K562 (cell line): Measurements from ENCODE around the gene SIRT4. TPM values are rescaled to one million over a fixed set of nuclear protein-coding genes. Genes with fewer than 3 reads are reported as not detected.
A peak's percentile ranks its signal among the peaks of the same experiment; 100 is the strongest.

Experiments used
- C11orf30 ChIP-seq: fragments of 450-650 bp; IDR thresholded peaks from 2 replicates; pipeline ENCODE4 v1.6.1; 2016; ENCODE audit warnings: low read depth, mild to moderate bottlenecking
- CBX3 ChIP-seq, 2 experiments: IDR thresholded peaks; 1 replicate in 1 of 2; 2 replicates in 1 of 2; pipeline ENCODE4 v1.6.1; 2012; ENCODE audit warnings: inconsistent platforms in 2 of 2, low read length in 2 of 2, borderline replicate concordance in 1 of 2, control low read depth in 1 of 2
- CHD4 ChIP-seq: fragments of 200-600 bp; sonication (generic); IDR thresholded peaks from 3 replicates; pipeline ENCODE4 v1.6.1; 2012; ENCODE audit warnings: low read depth, mild to moderate bottlenecking, mixed read lengths, low read length, inconsistent platforms; ENCODE audit not compliant: insufficient read depth, insufficient replicate concordance, poor library complexity, severe bottlenecking
- GTF2A2 ChIP-seq: IDR thresholded peaks from 2 replicates; pipeline ENCODE4 v1.6.1; 2016; ENCODE audit warnings: mild to moderate bottlenecking, missing genetic modification characterization, missing compliant biosample characterization
- MAFG ChIP-seq: fragments of 450-650 bp; conservative IDR thresholded peaks from 2 replicates; pipeline ENCODE4 v1.6.1; 2016; ENCODE audit warnings: missing genetic modification characterization, missing compliant biosample characterization
- NFIC ChIP-seq: fragments of 450-650 bp; IDR thresholded peaks from 2 replicates; pipeline ENCODE4 v1.6.1; 2017; ENCODE audit warnings: mild to moderate bottlenecking, inconsistent platforms
- TCF7 ChIP-seq: sonication (generic); IDR thresholded peaks from 2 replicates; pipeline ENCODE4 v1.6.1; 2016; ENCODE audit warnings: antibody characterized with exemption, borderline replicate concordance
- XRCC4 ChIP-seq: IDR thresholded peaks from one replicate; pipeline ENCODE4 v1.6.1; 2011; ENCODE audit not compliant: insufficient read depth, insufficient read length; ENCODE audit errors: extremely low read depth
- ZNF12 ChIP-seq: sonication (generic); formaldehyde crosslinking; IDR thresholded peaks from 2 replicates; pipeline ENCODE4 v1.4.0; 2020; ENCODE audit warnings: mild to moderate bottlenecking, missing genetic modification reagents
- ZNF197 ChIP-seq: fragments of 200-800 bp; sonication (Bioruptor generic); IDR thresholded peaks from 2 replicates; pipeline ENCODE4 v1.6.1; 2016; ENCODE audit warnings: low read depth, missing genetic modification characterization, missing compliant biosample characterization
- polyA plus RNA-seq, 8 experiments: library from polyadenylated mRNA; depleted of rRNA in 4 of 8; stranded (reverse) in 5 of 8; unstranded in 3 of 8; fragments of >200 nt; fragmentation: Nextera tagmentation in 2 of 8; fragmentation: Illumina TruSeq in 1 of 8; extraction: Ambion mirVana in 2 of 8; extraction: Trizol in 1 of 8; gene quantifications; 2 replicates each; pipeline versions ENCODE4 v1.2.1 to v1.2.3, GENCODE V29; 2011 to 2014; ENCODE audit warnings: inconsistent platforms in 1 of 8, missing spikeins in 1 of 8
- total RNA-seq, 7 experiments: library from RNA; depleted of rRNA in 6 of 7; stranded (reverse); fragments of >200 nt in 6 of 7; fragmentation: Illumina TruSeq in 2 of 7; extraction: Trizol in 2 of 7; gene quantifications; 2 replicates each; pipeline versions ENCODE4 v1.2.1 to v1.2.3, GENCODE V29; 2011 to 2021; ENCODE audit warnings: low replicate concordance in 1 of 7
- TF ChIP-seq, protein P1 (sequence below): fragments of 250-450 bp; sonication (Bioruptor Pico); IDR thresholded peaks from 2 replicates; pipeline ENCODE4 v1.5.0; 2020; ENCODE audit warnings: mild to moderate bottlenecking, borderline replicate concordance
- TF ChIP-seq, protein P2 (sequence below): fragments of 450-650 bp; IDR thresholded peaks from 2 replicates; pipeline ENCODE4 v1.6.1; 2017; ENCODE audit warnings: antibody characterized with exemption, mild to moderate bottlenecking
- TF ChIP-seq, protein P3 (sequence below): fragments of 250-450 bp; sonication (Bioruptor Pico); IDR thresholded peaks from 2 replicates; pipeline ENCODE4 v1.5.0; 2021; ENCODE audit warnings: mild to moderate bottlenecking, moderate library complexity
- TF ChIP-seq, protein P4 (sequence below): sonication (generic); formaldehyde crosslinking; IDR thresholded peaks from 2 replicates; pipeline ENCODE4 v1.5.0; 2020; ENCODE audit warnings: missing genetic modification reagents
- TF ChIP-seq, protein P5 (sequence below): fragments of 250-450 bp; sonication (Bioruptor Pico); IDR thresholded peaks from 2 replicates; pipeline ENCODE4 v1.6.1; 2021; ENCODE audit warnings: mild to moderate bottlenecking

Gene SIRT4
- total and polyA plus RNA-seq, 9 of the 15 experiments (the other 6 are each of a cell fraction or from before 2014, with no cell fraction given): 0.86 to 5.2 (median 2.4) TPM

DNA sequence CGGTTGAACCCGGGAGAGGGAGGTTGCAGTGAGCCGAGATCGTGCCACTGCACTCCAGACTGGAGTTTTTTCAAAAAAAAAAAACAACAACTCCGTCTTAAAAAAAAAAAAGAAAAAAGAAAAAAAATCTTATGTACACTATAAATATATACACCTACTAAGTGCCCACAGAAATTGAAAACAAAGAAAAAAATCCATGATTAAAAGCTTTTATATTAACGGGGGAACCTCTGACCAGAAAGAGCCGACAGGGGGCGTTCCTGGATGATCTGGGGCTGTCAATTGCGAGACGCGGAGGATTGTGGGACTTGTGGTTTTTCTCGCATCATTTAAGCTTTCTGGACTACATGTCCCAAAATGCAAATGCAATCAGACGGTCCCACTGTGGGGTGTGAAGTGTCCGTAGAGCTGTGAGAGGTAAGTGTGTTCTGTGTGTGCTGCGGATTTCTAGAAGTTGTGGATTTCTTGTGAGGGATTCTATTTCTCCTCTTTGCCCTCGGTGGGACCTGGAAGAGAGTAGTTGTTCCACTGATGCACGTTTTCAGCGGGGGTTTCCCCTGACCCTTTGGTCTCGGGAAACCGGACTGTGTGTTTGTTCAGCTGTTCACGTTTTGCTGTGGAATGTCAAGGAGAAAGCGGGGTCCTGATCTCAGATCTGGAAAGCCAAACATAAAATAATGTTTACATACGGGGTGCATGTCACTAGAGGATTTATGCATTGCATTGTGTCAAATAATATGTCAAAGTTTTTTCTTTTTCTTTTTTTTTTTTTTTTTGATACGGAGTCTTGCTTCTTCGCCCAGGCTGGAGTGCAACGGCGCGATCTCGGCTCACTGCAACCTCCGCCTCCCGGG lies at the start of gene SIRT4 (continued):
- peak; percentile 40; the same call in 1 of the 2 replicates for TF ChIP-seq NFIC
- TF ChIP-seq, protein P1, sequence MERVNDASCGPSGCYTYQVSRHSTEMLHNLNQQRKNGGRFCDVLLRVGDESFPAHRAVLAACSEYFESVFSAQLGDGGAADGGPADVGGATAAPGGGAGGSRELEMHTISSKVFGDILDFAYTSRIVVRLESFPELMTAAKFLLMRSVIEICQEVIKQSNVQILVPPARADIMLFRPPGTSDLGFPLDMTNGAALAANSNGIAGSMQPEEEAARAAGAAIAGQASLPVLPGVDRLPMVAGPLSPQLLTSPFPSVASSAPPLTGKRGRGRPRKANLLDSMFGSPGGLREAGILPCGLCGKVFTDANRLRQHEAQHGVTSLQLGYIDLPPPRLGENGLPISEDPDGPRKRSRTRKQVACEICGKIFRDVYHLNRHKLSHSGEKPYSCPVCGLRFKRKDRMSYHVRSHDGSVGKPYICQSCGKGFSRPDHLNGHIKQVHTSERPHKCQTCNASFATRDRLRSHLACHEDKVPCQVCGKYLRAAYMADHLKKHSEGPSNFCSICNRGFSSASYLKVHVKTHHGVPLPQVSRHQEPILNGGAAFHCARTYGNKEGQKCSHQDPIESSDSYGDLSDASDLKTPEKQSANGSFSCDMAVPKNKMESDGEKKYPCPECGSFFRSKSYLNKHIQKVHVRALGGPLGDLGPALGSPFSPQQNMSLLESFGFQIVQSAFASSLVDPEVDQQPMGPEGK: no peak
- TF ChIP-seq CBX3 (IDR thresholded peaks at IDR 0.05; ENCODE audit: borderline replicate concordance in 1 of 2, low read length in 2 of 2): peak in 1 of 2 experiments; percentile 65; a peak in 1 of 3 replicates
- TF ChIP-seq, protein P2, sequence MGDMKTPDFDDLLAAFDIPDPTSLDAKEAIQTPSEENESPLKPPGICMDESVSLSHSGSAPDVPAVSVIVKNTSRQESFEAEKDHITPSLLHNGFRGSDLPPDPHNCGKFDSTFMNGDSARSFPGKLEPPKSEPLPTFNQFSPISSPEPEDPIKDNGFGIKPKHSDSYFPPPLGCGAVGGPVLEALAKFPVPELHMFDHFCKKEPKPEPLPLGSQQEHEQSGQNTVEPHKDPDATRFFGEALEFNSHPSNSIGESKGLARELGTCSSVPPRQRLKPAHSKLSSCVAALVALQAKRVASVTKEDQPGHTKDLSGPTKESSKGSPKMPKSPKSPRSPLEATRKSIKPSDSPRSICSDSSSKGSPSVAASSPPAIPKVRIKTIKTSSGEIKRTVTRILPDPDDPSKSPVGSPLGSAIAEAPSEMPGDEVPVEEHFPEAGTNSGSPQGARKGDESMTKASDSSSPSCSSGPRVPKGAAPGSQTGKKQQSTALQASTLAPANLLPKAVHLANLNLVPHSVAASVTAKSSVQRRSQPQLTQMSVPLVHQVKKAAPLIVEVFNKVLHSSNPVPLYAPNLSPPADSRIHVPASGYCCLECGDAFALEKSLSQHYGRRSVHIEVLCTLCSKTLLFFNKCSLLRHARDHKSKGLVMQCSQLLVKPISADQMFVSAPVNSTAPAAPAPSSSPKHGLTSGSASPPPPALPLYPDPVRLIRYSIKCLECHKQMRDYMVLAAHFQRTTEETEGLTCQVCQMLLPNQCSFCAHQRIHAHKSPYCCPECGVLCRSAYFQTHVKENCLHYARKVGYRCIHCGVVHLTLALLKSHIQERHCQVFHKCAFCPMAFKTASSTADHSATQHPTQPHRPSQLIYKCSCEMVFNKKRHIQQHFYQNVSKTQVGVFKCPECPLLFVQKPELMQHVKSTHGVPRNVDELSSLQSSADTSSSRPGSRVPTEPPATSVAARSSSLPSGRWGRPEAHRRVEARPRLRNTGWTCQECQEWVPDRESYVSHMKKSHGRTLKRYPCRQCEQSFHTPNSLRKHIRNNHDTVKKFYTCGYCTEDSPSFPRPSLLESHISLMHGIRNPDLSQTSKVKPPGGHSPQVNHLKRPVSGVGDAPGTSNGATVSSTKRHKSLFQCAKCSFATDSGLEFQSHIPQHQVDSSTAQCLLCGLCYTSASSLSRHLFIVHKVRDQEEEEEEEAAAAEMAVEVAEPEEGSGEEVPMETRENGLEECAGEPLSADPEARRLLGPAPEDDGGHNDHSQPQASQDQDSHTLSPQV: peak; percentile 64
- TF ChIP-seq ZNF12: no peak
- TF ChIP-seq GTF2A2 (tag): no peak
- TF ChIP-seq, protein P3, sequence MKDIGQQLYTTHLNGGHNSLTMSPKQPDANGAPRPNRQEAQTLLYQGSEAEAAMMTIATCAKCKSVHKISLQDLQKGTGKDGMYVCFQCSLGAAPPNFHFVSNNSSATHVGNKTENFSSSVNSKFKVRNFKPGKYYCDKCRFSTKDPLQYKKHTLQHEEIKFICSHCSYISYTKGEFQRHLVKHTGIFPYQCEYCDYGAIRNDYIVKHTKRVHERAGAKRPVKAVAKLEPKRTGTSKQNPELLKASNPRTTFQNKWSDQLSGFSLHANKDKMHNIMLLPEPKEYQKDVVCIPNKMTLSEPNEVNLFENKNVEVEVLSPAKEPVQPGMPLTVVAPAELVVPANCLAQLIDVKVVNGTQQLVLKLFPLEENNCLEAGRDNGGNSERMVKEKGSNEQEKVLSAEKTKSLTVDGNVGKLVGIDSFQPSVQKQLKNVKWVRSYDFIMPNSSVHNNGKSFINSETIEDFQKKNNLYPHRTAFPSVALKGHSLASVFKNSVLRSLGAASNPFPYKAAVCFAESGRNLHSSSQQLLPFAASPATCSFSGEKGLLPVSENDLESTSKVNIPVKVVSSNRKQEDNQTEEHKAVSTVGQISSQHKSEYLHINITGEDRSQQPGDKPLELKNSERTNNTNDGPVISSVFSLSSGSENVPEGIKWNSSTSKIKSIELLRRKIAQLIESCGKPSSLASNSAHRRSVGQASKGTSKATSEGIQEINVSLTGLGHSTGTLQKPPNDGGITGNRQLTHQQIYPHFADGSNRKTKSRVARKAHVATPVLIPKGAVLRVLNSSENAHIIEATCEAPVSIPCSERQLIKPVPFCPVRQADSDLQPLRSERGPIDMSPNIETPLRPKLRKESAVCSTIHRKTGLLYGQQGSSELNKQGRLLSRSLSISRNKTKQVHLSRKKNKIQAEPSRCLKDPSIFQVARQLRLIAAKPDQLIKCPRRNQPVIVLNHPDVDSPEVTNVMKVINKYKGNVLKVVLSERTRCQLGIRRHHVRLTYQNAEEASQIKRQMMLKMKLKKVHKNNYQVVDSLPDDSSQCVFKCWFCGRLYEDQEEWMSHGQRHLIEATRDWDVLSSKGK (CRISPR knock-in tag): no peak
- no peak for TF ChIP-seq TCF7
- TF ChIP-seq ZNF197 (CRISPR knock-in tag): peak; percentile 75; the same call in 1 of the 2 replicates
- no peak for TF ChIP-seq XRCC4
- TF ChIP-seq, protein P4, sequence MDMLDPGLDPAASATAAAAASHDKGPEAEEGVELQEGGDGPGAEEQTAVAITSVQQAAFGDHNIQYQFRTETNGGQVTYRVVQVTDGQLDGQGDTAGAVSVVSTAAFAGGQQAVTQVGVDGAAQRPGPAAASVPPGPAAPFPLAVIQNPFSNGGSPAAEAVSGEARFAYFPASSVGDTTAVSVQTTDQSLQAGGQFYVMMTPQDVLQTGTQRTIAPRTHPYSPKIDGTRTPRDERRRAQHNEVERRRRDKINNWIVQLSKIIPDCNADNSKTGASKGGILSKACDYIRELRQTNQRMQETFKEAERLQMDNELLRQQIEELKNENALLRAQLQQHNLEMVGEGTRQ: no peak
- TF ChIP-seq MAFG (tag): no peak
- TF ChIP-seq C11orf30: 0 out of 2 replicates have a peak, but pooled peaks have one; percentile 32
- TF ChIP-seq CHD4: no peak
- TF ChIP-seq, protein P5, sequence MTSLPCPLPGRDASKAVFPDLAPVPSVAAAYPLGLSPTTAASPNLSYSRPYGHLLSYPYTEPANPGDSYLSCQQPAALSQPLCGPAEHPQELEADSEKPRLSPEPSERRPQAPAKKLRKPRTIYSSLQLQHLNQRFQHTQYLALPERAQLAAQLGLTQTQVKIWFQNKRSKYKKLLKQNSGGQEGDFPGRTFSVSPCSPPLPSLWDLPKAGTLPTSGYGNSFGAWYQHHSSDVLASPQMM (CRISPR knock-in tag): no peak
